ENCODE results near the gene HM13.

The HM13 gene

GRCh38 chr20:31523361-31524283 lies 9.4 kb downstream of the HM13 start:
- H4K20me1 ChIP-seq (ENCODE audit: control insufficient read depth, insufficient read depth, low read depth, low read length): no peaks in the 10 kb centered on the region
- no peaks in the 10 kb centered on the region for H3K4me1 ChIP-seq (ENCODE audit: control insufficient read depth, low read length)
- no peaks in the 10 kb centered on the region for H3K9me3 ChIP-seq (ENCODE audit: control insufficient read depth, insufficient read depth, low read length)
- no peaks in the 10 kb centered on the region for H3K27me3 ChIP-seq (ENCODE audit: control insufficient read depth, low read length)
- no peak overlapping the region for H3K4me3 ChIP-seq (ENCODE audit: low read length)
- no peaks in the 10 kb centered on the region for H3K9me2 ChIP-seq (replicated peaks; ENCODE audit: control insufficient read depth, low read length)
- no peak overlapping the region for H3K27ac ChIP-seq (ENCODE audit: low read depth, low read length)
- H3K79me2 ChIP-seq (ENCODE audit: control insufficient read depth, low read length): peaks cover 69% of the 10 kb centered on the region
- H3K36me3 ChIP-seq (ENCODE audit: control insufficient read depth, low read length): peaks cover 58% of the 10 kb centered on the region
- H3F3A ChIP-seq (ENCODE audit: control insufficient read depth, insufficient read depth): no peaks in the 10 kb centered on the region
- TF ChIP-seq CTCF (IDR thresholded peaks at IDR 0.05; ENCODE audit: low read depth, low read length, poor library complexity, severe bottlenecking) (no peak), EZH2phosphoT487 (IDR thresholded peaks at IDR 0.05; ENCODE audit: borderline replicate concordance, low read length) (no peak)
- no peak overlapping the region for H3K4me2 ChIP-seq (ENCODE audit: low read length)

- TF ChIP-seq EZH2phosphoT487 (IDR thresholded peaks at IDR 0.05; ENCODE audit: borderline replicate concordance, low read length) (no peak), CTCF (IDR thresholded peaks at IDR 0.05; ENCODE audit: low read depth, low read length, poor library complexity, severe bottlenecking) (no peak)
- H3K9me2 ChIP-seq (replicated peaks; ENCODE audit: control insufficient read depth, low read length): no peaks in the 10 kb centered on the region
- no peaks in the 10 kb centered on the region for H3K4me1 ChIP-seq (ENCODE audit: control insufficient read depth, low read length)
- H3K4me2 ChIP-seq (ENCODE audit: low read length): no peak overlapping the region
- no peaks in the 10 kb centered on the region for H3K27me3 ChIP-seq (ENCODE audit: control insufficient read depth, low read length)
- peaks cover 37% of the 10 kb centered on the region for H3K79me2 ChIP-seq (ENCODE audit: control insufficient read depth, low read length)
- H3K36me3 ChIP-seq (ENCODE audit: control insufficient read depth, low read length): peaks cover 59% of the 10 kb centered on the region
- H3K27ac ChIP-seq (ENCODE audit: low read depth, low read length): no peak overlapping the region
- no peaks in the 10 kb centered on the region for H4K20me1 ChIP-seq (ENCODE audit: control insufficient read depth, insufficient read depth, low read depth, low read length)
- no peaks in the 10 kb centered on the region for H3K9me3 ChIP-seq (ENCODE audit: control insufficient read depth, insufficient read depth, low read length)
- H3K4me3 ChIP-seq (ENCODE audit: low read length): no peak overlapping the region
- H3F3A ChIP-seq (ENCODE audit: control insufficient read depth, insufficient read depth): no peaks in the 10 kb centered on the region
Measured at GRCh38 chr20:31527266-31527665, 13.0 kb downstream of the HM13 start.

GRCh38 chr20:31535298-31535697 lies 21.1 kb downstream of the HM13 start:
- Histone ChIP-seq H4K20me1 (ENCODE audit: control insufficient read depth, insufficient read depth, low read depth, low read length) (no peaks in the 10 kb centered on the region), H3F3A (ENCODE audit: control insufficient read depth, insufficient read depth) (no peaks in the 10 kb centered on the region), H3K9me2 (replicated peaks; ENCODE audit: control insufficient read depth, low read length) (no peaks in the 10 kb centered on the region), H3K4me2 (ENCODE audit: low read length) (no peak overlapping the region), H3K4me3 (ENCODE audit: low read length) (no peak overlapping the region), H3K9me3 (ENCODE audit: control insufficient read depth, insufficient read depth, low read length) (no peaks in the 10 kb centered on the region), H3K27ac (ENCODE audit: low read depth, low read length) (no peak overlapping the region), H3K36me3 (ENCODE audit: control insufficient read depth, low read length) (peaks cover 82% of the 10 kb centered on the region), H3K27me3 (ENCODE audit: control insufficient read depth, low read length) (no peaks in the 10 kb centered on the region), H3K4me1 (ENCODE audit: control insufficient read depth, low read length) (no peaks in the 10 kb centered on the region), H3K79me2 (ENCODE audit: control insufficient read depth, low read length) (peaks cover 11% of the 10 kb centered on the region)
- TF ChIP-seq EZH2phosphoT487 (IDR thresholded peaks at IDR 0.05; ENCODE audit: borderline replicate concordance, low read length) (no peak), CTCF (IDR thresholded peaks at IDR 0.05; ENCODE audit: low read depth, low read length, poor library complexity, severe bottlenecking) (no peak)
